C4-2B (cell line): ENCODE measurements around the gene REXO1.
"Not testable (repeated sequence)": the region's sequence is repeated elsewhere in the genome, so short reads cannot be mapped to it uniquely, and the experiment has no call there.

Experiments used
- H3K27ac ChIP-seq: fragments of 450-650 bp; 2 replicates; pipeline ENCODE4 v1.5.1; 2017
- ZFX ChIP-seq: fragments of 450-650 bp; IDR thresholded peaks from 2 replicates; pipeline ENCODE4 v1.6.1; 2017
- TF ChIP-seq, protein P1 (sequence below): fragments of 450-650 bp; conservative IDR thresholded peaks from 2 replicates; pipeline ENCODE4 v1.5.1; 2017; ENCODE audit warnings: mild to moderate bottlenecking

The REXO1 gene

GRCh38 chr19:1848399-1849131 is at the start of gene REXO1:
TSS of gene REXO1 (minus strand) at chr19:1848483. CDS start at chr19:1848358, 125 bp downstream.
- TF ChIP-seq, protein P1, sequence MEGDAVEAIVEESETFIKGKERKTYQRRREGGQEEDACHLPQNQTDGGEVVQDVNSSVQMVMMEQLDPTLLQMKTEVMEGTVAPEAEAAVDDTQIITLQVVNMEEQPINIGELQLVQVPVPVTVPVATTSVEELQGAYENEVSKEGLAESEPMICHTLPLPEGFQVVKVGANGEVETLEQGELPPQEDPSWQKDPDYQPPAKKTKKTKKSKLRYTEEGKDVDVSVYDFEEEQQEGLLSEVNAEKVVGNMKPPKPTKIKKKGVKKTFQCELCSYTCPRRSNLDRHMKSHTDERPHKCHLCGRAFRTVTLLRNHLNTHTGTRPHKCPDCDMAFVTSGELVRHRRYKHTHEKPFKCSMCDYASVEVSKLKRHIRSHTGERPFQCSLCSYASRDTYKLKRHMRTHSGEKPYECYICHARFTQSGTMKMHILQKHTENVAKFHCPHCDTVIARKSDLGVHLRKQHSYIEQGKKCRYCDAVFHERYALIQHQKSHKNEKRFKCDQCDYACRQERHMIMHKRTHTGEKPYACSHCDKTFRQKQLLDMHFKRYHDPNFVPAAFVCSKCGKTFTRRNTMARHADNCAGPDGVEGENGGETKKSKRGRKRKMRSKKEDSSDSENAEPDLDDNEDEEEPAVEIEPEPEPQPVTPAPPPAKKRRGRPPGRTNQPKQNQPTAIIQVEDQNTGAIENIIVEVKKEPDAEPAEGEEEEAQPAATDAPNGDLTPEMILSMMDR, result peak; percentile 97
- TF ChIP-seq ZFX, result peak; percentile 50; the same call in 1 of the 2 replicates
- H3K27ac ChIP-seq, result peak within 1 kb of the TSS; percentile 96

- no peak overlapping the region for H3K27ac ChIP-seq
- TF ChIP-seq, protein P1, result no peak
- TF ChIP-seq ZFX, result no peak
These were observed 48.2 kb upstream of the REXO1 start for GRCh38 chr19:1896508-1896907.

DNA sequence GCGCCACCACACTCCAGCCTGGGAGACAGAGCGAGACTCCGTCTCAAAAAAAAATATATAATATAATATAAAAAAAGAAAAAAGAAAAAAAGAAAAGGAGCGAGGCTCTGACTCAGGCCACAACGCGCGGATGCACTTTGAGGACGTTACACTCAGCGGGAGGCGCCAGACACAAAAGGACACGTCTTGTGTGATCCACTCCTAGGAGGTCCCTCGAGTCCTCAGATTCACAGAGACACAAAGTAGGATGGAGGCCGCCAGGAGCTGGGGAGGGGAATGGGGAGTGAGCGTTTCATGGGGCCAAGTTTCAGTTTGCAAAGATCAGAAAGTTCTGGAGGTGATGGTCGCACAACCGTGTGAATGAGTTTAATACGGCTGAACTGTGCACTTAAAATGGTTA is 45.5 kb upstream of the REXO1 start:
- no peak overlapping the region for H3K27ac ChIP-seq
- TF ChIP-seq ZFX, result no peak
- TF ChIP-seq, protein P1, result no peak

- H3K27ac ChIP-seq, result no peak overlapping the region
- TF ChIP-seq, protein P1, result no peak
- TF ChIP-seq ZFX, result no peak
These were observed 41.6 kb upstream of the REXO1 start for GRCh38 chr19:1889907-1890306.

DNA sequence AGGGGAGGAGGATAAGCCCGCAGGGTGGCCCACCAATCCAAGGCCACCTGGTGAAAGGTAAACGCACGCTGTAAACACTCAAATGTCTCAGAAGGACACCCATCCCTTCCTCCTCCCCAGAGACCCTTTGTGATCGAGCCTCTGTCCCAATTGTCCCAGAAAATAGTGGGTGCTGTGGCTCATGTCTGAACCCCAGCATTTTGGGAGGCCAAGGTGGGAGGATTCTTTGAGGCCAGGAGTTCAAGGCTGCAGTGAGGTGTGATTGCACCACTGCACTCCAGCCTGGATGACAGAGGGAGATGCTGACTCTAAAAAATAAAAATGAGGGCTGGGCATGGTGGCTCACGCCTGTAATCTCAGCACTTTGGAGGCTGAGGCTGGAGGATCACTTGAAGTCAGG is 40.1 kb upstream of the REXO1 start:
- H3K27ac ChIP-seq, result no peak overlapping the region
- TF ChIP-seq ZFX, result no peak

DNA sequence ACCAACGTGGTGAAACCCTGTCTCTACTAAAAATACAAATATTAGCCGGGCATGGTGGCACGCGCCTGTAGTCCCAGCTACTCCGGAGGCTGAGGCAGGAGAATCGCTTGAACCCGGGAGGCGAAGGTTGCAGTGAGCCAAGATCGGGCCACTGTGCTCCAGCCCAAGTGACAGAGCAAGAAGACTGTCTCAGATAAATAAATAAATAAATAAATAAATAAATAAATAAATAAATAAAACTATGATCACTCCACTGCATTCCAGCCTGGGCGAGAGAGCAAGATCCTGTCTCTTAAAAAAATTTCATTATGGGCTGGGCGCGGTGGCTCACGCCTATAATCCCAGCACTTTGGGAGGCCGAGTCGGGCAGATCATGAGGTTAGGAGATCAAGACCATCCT is 38.1 kb upstream of the REXO1 start:
- not testable (repeated sequence) for H3K27ac ChIP-seq

DNA sequence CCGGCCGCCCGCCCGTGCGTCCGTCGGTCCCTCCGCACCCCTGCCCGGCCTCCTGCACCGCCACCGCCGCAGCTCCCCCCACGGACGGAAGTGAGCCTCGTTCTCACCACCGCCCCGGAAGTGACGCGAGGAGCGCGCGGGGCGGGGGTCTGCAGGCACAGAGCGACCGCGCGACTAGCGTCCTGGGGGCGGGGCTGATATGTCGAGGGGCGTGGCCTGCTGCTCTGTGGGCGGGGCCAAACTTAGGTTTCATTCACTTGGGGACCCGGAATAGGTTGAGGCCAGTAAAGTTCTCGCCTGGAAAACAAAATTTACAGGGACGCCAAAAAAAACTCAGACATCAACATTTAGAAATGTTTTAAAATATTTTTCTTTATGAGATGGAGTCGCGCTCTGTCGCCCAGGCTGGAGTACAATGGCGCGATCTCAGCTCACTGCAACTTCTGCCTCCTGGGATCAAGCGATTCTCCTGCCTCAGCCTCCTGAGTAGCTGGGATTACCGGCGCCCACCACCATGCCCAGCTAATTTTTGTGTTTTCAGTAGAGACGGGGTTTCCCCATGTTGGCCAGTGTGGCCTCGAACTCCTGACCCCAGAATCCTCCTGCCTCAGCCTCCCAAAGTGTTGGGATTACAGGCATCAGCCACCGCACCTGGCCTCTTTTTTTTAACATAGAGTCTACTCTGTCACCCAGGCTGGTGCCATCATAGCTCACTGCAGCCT is 37.3 kb upstream of the REXO1 start, which contains the start of gene ABHD17A:
ABHD17A (minus strand) TSS at position 99 of the 722 bp plus-strand sequence. CDS start 3,930 bp downstream, outside the sequence.
- H3K27ac ChIP-seq, result peak within 1 kb of the TSS; percentile 80

DNA sequence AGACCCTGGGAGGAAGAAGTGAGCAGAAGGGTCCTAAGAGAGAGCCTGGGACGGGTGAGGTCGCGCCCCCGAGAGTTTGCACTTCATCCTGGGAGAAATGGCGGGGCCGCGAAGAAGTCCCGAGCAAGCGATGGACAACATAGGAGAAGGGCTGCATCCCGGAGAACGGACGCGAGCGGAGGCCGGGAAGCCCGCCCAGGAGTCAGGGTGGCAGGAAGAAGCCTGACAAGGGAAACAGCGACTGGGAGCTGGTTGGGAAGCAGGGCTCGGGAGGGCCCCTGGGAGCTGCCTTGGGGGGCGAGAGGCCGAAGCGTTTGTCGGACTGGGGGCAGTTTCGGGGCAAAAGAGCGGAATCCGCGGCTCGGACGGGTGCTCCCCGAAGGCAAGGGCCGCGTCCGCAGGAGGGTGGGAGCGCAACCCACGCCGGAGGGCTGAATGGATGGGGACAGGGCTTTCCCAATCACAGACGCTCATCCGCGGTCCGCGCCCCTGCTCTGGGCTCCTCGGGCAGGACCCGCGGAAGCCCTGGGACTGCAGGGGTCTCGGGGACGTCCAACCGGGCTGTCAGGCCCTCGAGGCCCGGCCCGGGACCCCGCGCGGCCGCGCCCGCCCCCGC is 36.5 kb upstream of the REXO1 start:
- peak overlapping the region; percentile 80 for H3K27ac ChIP-seq
- TF ChIP-seq ZFX, result peak; percentile 84; the same call in 1 of the 2 replicates
- TF ChIP-seq, protein P1, result no peak
